HepG2 (cell line): ENCODE measurements around the gene USP35. TPM values are rescaled to one million over a fixed set of nuclear protein-coding genes. Genes with fewer than 3 reads are reported as not detected.
A peak's percentile ranks its signal among the peaks of the same experiment; 100 is the strongest.

Experiments used
- AGO1 ChIP-seq: fragments of 200-400 bp; formaldehyde crosslinking; IDR thresholded peaks from 2 replicates; pipeline ENCODE4 v1.6.1; 2017; ENCODE audit warnings: mild to moderate bottlenecking, low read depth, low read length, moderate library complexity; ENCODE audit not compliant: poor library complexity, severe bottlenecking
- AGO2 ChIP-seq: fragments of 200-400 bp; formaldehyde crosslinking; optimal IDR thresholded peaks from 2 replicates; pipeline ENCODE3; 2017; ENCODE audit warnings: mild to moderate bottlenecking, low read depth, low read length, moderate library complexity
- DZIP1 ChIP-seq: sonication (generic); formaldehyde crosslinking; IDR thresholded peaks from 2 replicates; pipeline ENCODE4 v1.5.0; 2020; ENCODE audit warnings: mild to moderate bottlenecking, missing genetic modification reagents
- FOXJ3 ChIP-seq: sonication (generic); formaldehyde crosslinking; IDR thresholded peaks from 2 replicates; pipeline ENCODE4 v1.4.0; 2020; ENCODE audit warnings: missing genetic modification reagents, mild to moderate bottlenecking, borderline replicate concordance
- JUNB ChIP-seq: sonication (generic); formaldehyde crosslinking; IDR thresholded peaks from 2 replicates; pipeline ENCODE4 v1.8.0; 2022; ENCODE audit warnings: missing genetic modification reagents, mild to moderate bottlenecking, borderline replicate concordance
- POGZ ChIP-seq: sonication (generic); formaldehyde crosslinking; IDR thresholded peaks from 2 replicates; pipeline ENCODE4 v1.4.0; 2020; ENCODE audit warnings: mild to moderate bottlenecking, missing genetic modification reagents
- RBAK ChIP-seq: sonication (generic); formaldehyde crosslinking; IDR thresholded peaks from 2 replicates; pipeline ENCODE4 v1.5.1; 2020; ENCODE audit warnings: mild to moderate bottlenecking, missing genetic modification reagents
- RBM39 ChIP-seq: fragments of 200-400 bp; formaldehyde crosslinking; IDR thresholded peaks from one replicate; pipeline ENCODE4 v1.6.1; 2018; ENCODE audit warnings: antibody characterized with exemption, mild to moderate bottlenecking, low read depth, low read length; ENCODE audit not compliant: poor library complexity, severe bottlenecking
- SALL1 ChIP-seq: sonication (generic); formaldehyde crosslinking; IDR thresholded peaks from 2 replicates; pipeline ENCODE4 v1.8.0; 2022; ENCODE audit warnings: mild to moderate bottlenecking, missing genetic modification reagents
- TCF7 ChIP-seq: sonication (generic); IDR thresholded peaks from 2 replicates; pipeline ENCODE4 v1.6.1; 2016; ENCODE audit warnings: antibody characterized with exemption, low read depth
- ZBTB42 ChIP-seq: sonication (generic); formaldehyde crosslinking; IDR thresholded peaks from 2 replicates; pipeline ENCODE4 v1.5.0; 2020; ENCODE audit warnings: mild to moderate bottlenecking, missing genetic modification reagents
- ZMYM3 ChIP-seq: sonication (generic); formaldehyde crosslinking; IDR thresholded peaks from 2 replicates; pipeline ENCODE4 v1.5.1; 2020; ENCODE audit warnings: mild to moderate bottlenecking, missing genetic modification reagents
- ZNF18 ChIP-seq: sonication (generic); formaldehyde crosslinking; IDR thresholded peaks from 2 replicates; pipeline ENCODE4 v1.8.0; 2022; ENCODE audit warnings: mild to moderate bottlenecking, missing genetic modification reagents; ENCODE audit not compliant: insufficient replicate concordance
- ZNF431 ChIP-seq: sonication (generic); formaldehyde crosslinking; IDR thresholded peaks from 2 replicates; pipeline ENCODE4 v1.9.0; 2022; ENCODE audit warnings: missing genetic modification reagents, low read depth, mild to moderate bottlenecking, borderline replicate concordance
- ZNF660 ChIP-seq: sonication (generic); formaldehyde crosslinking; IDR thresholded peaks from 2 replicates; pipeline ENCODE4 v1.5.1; 2020; ENCODE audit warnings: mild to moderate bottlenecking, low read depth, missing genetic modification reagents, borderline replicate concordance
- ZNF770 ChIP-seq: sonication (generic); formaldehyde crosslinking; IDR thresholded peaks from 2 replicates; pipeline ENCODE4 v1.5.0; 2020; ENCODE audit warnings: mild to moderate bottlenecking, missing genetic modification reagents
- ZNF772 ChIP-seq: sonication (generic); formaldehyde crosslinking; IDR thresholded peaks from 2 replicates; pipeline ENCODE4 v1.5.0; 2020; ENCODE audit warnings: mild to moderate bottlenecking, missing genetic modification reagents
- polyA plus RNA-seq, 8 experiments: library from polyadenylated mRNA; depleted of rRNA in 3 of 8; stranded (reverse) in 7 of 8; unstranded in 1 of 8; fragments of >200 nt; fragmentation: Illumina TruSeq in 4 of 8; extraction: Trizol in 4 of 8; gene quantifications; 2 replicates each; pipeline versions ENCODE4 v1.2.1 to v1.2.3, GENCODE V29; 2011 to 2016; ENCODE audit warnings: low read depth in 4 of 8, missing spikeins in 1 of 8, mixed read lengths in 1 of 8; ENCODE audit not compliant: insufficient read depth in 1 of 8
- total RNA-seq, 5 experiments: library from RNA; depleted of rRNA; stranded (reverse); fragments of >200 nt; fragmentation: Illumina TruSeq; extraction: Trizol; gene quantifications; 2 replicates each; pipeline ENCODE4 v1.2.3, GENCODE V29; 2016; ENCODE audit warnings: low read depth in 1 of 5
- TF ChIP-seq, protein P1 (sequence below): sonication (generic); formaldehyde crosslinking; IDR thresholded peaks from 2 replicates; pipeline ENCODE4; 2020; ENCODE audit warnings: missing genetic modification reagents, mild to moderate bottlenecking, borderline replicate concordance

USP35 gene
- total and polyA plus RNA-seq, 2 of the 13 experiments (the other 11 are each of a cell fraction or from before 2014, with no cell fraction given) = 4.6 to 7.7 TPM

DNA sequence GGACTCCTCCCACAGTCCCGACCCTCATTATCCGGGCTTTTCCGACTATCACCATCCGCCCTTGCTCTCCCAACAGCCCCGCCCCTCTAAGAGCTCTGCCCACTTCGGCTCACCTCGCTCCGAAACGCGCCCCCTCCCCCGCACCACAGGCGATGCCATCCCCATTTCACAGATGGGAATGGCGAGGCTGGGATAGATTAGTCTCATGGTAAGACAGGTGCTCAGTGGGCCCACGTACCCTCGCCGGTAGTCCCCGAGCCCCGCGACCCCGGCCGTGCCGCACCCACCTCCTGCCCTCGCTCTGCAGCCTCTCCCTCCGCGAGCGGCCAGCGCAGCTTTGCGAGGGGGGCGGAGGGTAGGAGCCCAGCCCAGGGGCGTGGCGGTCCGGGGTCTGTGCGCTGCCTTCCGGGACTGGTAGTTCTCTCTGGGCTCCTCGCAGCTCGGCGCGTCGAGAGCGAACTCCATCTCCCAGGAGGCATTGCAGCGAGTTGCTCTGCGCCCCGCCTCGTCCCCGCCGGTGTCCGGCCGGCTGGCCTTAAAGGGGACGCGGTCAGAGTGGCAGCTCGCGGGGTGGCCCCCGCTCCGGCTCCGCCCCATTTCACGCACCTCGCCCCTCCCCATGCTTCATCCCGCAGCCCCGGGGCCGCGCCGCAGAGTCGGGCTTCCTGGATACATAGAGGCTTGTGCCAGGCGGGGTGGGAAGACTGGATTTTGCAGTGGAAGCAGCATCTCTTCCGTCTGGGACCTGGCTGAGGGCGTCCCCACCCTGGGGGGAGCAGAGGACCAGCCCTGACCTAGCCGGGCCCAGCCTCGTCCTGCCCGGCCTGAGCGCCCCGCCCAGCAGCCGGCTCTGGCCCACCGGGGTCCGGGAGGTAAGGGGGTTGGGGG lies at the start of gene USP35, which contains the start of gene KCTD21 (continued):
- TF ChIP-seq ZNF431 (CRISPR knock-in tag) (peak; percentile 35), JUNB (peak; percentile 49; the same call in 1 of the 2 replicates), ZNF660 (CRISPR knock-in tag) (no peak), SALL1 (peak; percentile 87), TCF7 (no peak), RBAK (no peak), ZBTB42 (CRISPR knock-in tag) (no peak), ZMYM3 (CRISPR knock-in tag) (peak; percentile 100), ZNF18 (CRISPR knock-in tag) (peak; percentile 66), AGO1 (peak; percentile 54), RBM39 (peak; percentile 96), AGO2 (peak; percentile 41), ZNF770 (CRISPR knock-in tag) (peak; percentile 69; the same call in 1 of the 2 replicates), DZIP1 (CRISPR knock-in tag) (no peak), POGZ (CRISPR knock-in tag) (peak; percentile 90), FOXJ3 (CRISPR knock-in tag) (no peak), ZNF772 (CRISPR knock-in tag) (peak; percentile 61)
- TF ChIP-seq, protein P1, sequence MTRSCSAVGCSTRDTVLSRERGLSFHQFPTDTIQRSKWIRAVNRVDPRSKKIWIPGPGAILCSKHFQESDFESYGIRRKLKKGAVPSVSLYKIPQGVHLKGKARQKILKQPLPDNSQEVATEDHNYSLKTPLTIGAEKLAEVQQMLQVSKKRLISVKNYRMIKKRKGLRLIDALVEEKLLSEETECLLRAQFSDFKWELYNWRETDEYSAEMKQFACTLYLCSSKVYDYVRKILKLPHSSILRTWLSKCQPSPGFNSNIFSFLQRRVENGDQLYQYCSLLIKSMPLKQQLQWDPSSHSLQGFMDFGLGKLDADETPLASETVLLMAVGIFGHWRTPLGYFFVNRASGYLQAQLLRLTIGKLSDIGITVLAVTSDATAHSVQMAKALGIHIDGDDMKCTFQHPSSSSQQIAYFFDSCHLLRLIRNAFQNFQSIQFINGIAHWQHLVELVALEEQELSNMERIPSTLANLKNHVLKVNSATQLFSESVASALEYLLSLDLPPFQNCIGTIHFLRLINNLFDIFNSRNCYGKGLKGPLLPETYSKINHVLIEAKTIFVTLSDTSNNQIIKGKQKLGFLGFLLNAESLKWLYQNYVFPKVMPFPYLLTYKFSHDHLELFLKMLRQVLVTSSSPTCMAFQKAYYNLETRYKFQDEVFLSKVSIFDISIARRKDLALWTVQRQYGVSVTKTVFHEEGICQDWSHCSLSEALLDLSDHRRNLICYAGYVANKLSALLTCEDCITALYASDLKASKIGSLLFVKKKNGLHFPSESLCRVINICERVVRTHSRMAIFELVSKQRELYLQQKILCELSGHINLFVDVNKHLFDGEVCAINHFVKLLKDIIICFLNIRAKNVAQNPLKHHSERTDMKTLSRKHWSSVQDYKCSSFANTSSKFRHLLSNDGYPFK (CRISPR knock-in tag) = peak; percentile 26; the same call in 1 of the 2 replicates
